GM18909 (cell line): ENCODE measurements around the gene LSM3.

Experiments
- ATAC-seq: cut with Tn5 transposase; IDR thresholded peaks from one replicate; pipeline ENCODE4 v1.9.1; 2021; ENCODE audit warnings: mild to moderate bottlenecking; ENCODE audit not compliant: unreplicated experiment, poor library complexity

The LSM3 gene

DNA sequence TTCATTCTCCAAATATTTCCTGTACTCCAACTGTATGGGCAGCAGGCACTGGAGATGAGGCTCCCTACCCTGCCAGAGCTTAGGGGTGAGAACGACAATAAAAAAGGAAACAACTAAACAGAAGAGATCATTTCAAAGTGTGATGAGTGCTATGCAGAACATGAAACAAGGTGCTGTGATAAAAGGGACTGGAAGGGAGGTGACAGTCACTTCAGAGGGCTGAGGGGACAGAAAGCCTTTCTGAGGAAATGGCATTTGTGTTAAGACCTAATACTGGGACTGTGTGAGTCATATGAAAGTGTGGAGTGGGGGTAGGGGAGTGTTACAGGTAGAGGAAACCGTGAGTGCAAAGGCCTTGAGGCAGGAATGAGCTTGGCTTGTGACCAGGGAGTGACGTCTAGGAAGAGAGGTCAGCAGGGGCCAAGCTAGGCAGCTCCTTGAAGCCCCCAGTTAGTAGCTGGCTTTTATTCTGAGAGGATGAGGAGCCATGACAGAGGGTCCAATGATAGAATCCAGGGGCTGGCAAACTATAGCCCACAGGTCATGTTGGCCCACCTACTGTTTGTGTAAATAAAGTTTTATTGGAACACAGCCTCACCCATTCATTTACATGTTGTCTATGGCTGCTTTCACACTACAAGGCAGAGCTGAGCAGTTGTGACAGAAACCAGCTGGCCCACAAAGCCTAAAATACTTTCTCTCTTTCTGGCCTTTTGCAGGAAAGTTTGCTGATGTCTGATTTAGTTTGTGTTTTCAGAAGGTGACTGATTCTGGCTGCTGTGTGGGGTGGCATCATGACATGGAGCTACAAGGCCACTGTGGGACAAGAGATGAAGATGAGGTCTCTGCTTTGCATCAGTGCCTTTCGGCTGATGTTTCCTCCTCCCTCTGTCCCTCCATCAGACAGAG is 56.6 kb downstream of the LSM3 start:
- no peak for ATAC-seq

GRCh38 chr3:14235912-14236295 is 57.3 kb downstream of the LSM3 start:
- ATAC-seq = no peak

GRCh38 chr3:14236902-14237301 is 58.3 kb downstream of the LSM3 start:
- no peak for ATAC-seq

DNA sequence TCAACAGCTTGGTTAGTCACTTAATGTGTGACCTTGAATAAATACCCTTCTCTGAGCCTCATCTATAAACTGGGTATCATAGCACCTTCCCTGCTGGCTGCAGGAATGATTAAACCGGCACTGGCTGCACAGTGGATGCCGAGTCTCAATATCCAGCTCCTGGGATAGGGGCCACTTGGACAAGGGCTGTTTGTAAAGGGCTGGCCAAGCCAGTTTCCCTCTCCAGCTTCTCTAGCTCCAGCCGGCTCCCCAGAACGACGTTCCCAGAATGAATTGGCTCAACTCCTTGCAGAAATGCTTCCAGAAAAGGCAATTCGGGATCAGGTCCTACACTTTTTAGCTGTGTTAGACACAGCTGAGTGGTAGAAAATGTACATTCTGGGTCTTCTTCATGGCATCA is 58.8 kb downstream of the LSM3 start:
- ATAC-seq = no peak

- ATAC-seq = no peak
These were observed 59.7 kb downstream of the LSM3 start for GRCh38 chr3:14238356-14238755.

DNA sequence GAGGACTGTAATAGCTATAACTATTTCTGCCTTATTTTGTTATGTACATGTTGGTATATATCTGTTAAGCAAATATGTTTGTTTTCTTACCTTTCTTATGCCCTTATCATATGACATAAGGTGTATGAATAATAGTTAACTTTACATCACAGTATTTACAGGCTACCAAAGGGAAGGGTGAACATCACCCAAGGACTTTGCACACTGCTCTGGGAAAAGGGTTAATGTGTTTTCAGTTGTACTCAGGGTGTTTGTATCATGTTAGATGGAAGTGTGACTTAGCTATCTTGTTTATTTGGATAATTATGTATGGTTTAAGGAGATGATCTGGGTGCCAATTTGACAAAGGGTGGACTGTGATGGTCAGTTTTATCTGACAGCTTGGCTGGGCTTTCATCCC is 60.3 kb downstream of the LSM3 start:
- no peak for ATAC-seq

GRCh38 chr3:14239940-14240339 is 61.3 kb downstream of the LSM3 start:
- ATAC-seq = no peak

DNA sequence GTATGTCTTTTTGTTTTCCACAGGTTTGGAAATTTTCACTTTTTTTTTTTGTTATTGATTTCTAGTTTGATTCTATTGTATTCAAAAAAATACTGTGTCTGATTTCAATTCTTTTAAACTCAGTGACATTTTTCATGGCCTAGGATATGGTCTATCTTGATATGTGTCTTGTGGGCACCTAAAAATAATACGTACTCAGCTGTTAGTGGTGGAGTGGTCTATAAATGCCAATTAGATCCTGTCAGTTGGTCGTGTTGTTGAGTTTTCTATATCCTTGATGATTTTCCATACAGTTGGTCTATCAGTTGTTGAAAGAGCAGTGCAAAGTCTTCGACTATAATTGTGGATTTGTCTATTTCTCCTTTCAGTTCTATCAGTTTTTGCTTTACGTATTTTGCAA is 61.7 kb downstream of the LSM3 start:
- no peak for ATAC-seq

GRCh38 chr3:14241716-14242115 is 63.1 kb downstream of the LSM3 start:
- no peak for ATAC-seq

DNA sequence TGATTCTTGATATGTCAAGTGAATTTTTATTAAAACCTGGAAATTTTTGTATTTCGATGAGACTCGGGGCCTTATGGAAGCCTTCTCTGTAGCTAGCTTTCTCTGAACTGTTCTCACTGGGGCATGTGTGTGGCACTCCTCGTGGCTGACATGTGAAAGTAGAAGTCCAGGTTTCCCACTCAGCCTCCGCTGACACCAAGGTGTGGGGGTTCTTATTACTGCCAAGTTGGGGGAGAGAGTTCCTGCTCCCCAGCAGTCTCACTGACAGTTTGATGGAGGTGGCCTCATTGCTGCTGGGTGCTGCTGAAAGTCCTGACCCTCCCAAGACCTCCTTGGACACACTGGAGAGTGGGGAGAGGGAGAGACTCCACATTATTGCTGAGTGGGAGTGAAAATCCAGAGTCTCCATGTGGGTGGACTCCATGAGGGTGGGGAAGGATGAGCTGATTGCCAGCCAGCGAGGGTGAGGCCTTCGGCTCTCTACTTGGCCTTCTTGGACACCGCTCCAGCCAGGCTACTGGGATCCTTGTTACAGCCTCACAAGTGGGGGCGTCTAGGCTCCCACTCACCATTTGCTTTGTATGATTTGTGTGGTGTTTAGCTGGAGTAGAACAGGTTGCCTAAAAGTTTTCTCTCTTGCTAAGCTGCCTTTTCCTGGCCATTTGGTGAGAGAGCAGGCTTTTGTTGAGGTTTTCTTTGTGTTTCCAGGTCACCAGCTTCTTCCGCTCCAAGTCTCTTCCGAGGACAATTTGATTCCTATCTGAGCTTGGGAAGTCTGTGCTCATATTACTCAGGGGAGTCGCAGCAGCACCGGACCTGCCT is 64.1 kb downstream of the LSM3 start:
- ATAC-seq = no peak

DNA sequence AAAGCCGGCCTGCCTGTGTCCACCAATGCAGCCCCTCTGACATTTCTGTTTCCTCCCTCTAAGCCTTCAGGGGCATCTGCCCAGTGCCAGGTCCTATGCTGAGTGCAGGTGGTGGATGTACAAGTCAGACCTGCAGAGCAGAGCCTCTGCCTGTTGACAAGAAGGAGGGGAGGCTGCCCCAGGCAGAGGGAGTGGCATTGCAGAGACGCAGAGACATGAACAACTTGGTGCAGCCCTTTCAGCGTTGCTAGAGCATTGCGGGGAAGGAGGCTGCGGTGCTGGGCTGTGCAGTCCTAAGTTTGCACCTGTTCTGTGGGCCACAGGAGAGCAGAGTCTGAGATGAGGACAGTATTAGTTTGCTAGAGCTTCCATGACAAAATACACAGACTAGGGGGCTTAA is 65.2 kb downstream of the LSM3 start:
- no peak for ATAC-seq

GRCh38 chr3:14244521-14245247 is 66.1 kb downstream of the LSM3 start:
- no peak for ATAC-seq

DNA sequence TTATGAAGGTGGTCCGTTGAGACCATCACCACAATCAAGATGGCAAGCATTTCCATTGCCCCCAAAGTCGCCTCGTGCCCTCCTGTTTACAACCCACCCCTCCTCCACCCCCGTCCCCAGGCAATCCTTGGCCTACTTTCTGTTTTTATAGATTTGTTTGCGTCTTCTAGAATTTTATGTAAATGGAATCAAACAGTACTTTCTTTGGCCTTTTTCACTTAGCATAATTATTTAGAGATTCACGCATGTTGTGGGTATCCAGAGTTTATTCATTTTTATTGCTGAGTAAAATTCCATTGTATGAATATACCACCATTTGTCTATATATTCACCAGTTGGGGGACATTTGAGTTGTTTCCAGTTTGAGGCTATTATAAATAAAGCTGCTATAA is 66.6 kb downstream of the LSM3 start:
- no peak for ATAC-seq

- ATAC-seq = no peak
These were observed 67.2 kb downstream of the LSM3 start for GRCh38 chr3:14245822-14246221.

- no peak for ATAC-seq
These were observed 67.8 kb downstream of the LSM3 start for GRCh38 chr3:14246414-14246813.

DNA sequence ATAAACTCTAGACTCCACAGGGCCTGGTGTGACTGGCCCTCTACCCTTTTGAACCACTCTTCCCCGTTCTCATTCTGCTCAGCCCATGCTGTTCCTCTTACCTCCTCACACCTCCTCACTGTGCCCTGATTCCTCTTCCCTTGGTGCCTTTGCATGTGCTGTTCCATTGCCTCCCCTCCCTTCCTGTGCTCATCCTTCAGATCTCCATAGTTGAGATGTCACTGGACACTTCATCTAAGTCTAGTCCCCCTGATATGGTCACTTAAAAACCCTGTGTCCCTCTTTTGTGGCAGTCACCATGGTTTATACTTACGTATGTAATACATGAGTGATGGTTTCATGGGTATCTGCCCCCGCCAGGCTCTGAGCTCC is 69.8 kb downstream of the LSM3 start:
- ATAC-seq = no peak

GRCh38 chr3:14248849-14249523 is 70.4 kb downstream of the LSM3 start:
- no peak for ATAC-seq
